Thyroid gland (tissue), 4 donors: Measurements from ENCODE around the gene C5orf46.

Experiments used
- CTCF ChIP-seq, 6 experiments: fragments of 200-600 bp in 3 of 6; fragments of 450-650 bp in 3 of 6; sonication (generic) in 3 of 6; IDR thresholded peaks; one replicate each; pipeline ENCODE4 v1.5.1; 2016 to 2019; ENCODE audit warnings: antibody characterized with exemption in 6 of 6, mild to moderate bottlenecking in 2 of 6, inconsistent platforms in 1 of 6, moderate library complexity in 1 of 6
- POLR2A ChIP-seq, 2 donors: fragments of 450-650 bp; IDR thresholded peaks; one replicate each; pipeline ENCODE4 v1.6.1; 2017; ENCODE audit warnings: antibody characterized with exemption in 2 of 2, mild to moderate bottlenecking in 2 of 2, moderate library complexity in 1 of 2

- TF ChIP-seq CTCF (IDR thresholded peaks at IDR 0.05): no peak
- no peak for TF ChIP-seq POLR2A (IDR thresholded peaks at IDR 0.05)
Observed at GRCh38 chr5:147853372-147853987, 52.9 kb downstream of the C5orf46 start.
